ENCODE results near the gene HNRNPF.

DNA sequence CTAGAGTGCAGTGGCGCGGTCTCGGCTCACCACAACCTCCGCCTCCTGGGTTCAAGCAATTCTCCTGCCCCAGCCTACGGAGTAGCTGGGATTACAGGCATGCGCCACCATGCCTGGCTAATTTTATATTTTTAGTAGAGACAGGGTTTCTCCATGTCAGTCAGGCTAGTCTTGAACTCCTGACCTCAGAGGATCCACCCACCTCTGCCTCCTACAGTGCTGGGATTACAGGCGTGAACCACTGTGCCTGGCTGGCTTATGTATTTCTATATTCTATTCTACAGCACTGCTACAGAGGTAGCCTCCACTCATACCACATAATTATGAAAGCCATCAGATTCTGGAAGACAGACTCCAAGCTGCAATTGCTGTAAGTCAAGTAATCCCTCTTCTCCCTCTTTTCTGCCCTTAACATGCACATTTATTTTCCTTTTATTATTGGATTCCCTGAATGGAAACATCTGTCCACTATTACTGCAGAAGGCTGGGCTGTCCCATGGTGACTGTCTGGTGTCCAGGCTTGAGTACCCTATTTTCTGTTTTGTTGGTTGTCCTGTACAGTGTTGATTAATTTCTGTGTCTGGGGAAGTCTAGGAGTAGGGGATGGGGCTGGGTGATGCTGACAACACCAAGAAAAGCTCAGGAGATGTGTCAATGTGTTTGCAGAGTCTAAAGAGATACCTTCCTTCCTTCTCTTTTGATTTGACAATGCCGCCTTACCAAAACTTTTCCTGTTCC, 22.1 kb upstream of the HNRNPF start:
- TF ChIP-seq POLR2A (IDR thresholded peaks at IDR 0.05; ENCODE audit: low read depth, low read length) = no peak
- TF ChIP-seq PAX5 (IDR thresholded peaks at IDR 0.05; ENCODE audit: insufficient read depth, low read length, severe bottlenecking) = no peak
- TF ChIP-seq POLR2AphosphoS5 (IDR thresholded peaks at IDR 0.05; ENCODE audit: low read depth, low read length) = no peak
- TF ChIP-seq TAF1 (IDR thresholded peaks at IDR 0.05; ENCODE audit: low read depth, low read length) = no peak

Data from GM12891 (cell line).